Dermis blood vessel endothelial cell (primary cell): ENCODE measurements around the gene MAML3. TPM values are rescaled to one million over a fixed set of nuclear protein-coding genes. Genes with fewer than 3 reads are reported as not detected.

Experiments used
- DNase-seq: peaks from one replicate; pipeline ENCODE4 v3.0.0; 2010
- total RNA-seq: library from RNA; depleted of rRNA; stranded (reverse); fragments of >200 nt; gene quantifications from 2 replicates; pipeline ENCODE4 v1.2.3, GENCODE V29; 2014

MAML3 gene
- total RNA-seq, 1 donor from 2014 or later, result 5.6 TPM

DNA sequence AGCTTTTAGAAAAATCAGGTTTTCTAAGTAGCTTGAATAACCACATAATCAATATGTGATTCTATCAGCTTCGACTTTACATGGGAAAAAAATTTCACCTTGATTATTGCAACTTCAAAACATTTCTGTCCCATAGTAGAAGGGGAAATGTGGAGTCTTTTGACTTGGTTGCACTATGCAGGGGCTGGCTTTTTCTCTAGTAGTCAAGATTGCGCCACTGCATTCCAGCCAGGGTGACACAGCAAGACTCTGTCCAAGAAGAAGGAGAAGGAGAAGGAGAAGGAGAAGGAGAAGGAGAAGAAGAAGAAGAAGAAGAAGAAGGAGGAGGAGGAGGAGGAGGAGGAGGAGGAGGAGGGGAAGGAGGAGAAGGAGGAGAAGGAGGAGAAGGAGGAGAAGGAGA lies 84.9 kb downstream of the MAML3 start:
- DNase-seq, result no peak

DNA sequence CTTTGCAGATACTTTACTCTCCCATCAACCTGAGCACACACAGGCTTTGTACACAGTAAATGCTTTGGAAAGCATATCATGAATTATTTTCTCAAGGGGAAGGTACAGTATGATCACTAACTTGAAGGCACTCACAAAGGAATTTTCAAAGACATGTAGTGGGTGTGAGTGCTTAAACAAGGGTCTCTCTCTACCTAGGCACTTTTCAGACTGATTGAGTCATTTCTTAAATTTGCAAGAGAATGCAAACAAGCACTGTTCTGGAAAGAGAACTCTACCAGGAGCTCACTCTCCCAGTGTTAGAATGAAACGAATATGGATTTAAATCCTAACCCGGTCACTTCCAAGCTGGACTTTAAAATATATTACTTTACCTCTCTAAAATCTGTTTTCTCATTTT lies 85.7 kb downstream of the MAML3 start:
- DNase-seq, result no peak

DNA sequence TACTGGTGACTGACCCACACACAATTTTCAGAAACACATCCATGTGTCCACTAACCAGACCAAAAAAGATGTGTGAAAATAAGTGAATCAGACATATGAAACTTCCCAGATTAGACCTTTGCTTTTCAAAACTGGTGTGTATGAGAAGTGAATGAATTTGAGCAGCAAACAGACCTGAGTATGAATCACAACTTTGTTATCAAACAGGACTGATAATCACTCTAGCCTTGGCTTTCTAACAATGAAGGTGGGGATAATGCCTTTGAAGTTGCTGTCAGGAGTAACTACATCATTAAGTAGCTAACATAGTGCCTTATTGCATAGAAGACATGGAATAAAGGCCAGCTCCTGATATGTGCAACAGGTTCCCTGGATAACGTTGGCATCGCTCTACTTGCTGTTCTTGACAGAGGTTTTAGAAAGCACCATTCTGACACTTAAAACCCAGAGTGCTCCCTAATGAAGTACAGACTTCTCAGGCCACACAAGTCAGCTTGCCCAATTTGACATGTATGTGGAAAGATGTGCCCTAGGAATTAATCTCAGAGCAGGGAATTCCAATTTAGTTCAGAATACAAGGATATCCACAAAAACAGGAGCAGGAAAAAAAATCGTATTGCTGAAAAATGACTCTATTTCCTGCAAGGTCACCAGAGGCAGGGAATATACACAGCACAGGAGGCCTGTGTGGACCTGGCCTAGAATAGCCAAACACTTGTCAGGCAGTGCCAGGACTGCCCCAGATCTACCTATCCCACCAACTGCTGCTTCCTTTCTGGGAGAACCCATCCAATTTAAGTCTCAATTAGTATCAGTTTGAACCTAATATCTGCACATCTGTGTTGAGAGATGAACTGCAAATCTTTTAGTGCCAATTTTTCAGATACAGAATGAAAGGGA lies 87.7 kb downstream of the MAML3 start:
- DNase-seq, result peak; percentile 34

DNA sequence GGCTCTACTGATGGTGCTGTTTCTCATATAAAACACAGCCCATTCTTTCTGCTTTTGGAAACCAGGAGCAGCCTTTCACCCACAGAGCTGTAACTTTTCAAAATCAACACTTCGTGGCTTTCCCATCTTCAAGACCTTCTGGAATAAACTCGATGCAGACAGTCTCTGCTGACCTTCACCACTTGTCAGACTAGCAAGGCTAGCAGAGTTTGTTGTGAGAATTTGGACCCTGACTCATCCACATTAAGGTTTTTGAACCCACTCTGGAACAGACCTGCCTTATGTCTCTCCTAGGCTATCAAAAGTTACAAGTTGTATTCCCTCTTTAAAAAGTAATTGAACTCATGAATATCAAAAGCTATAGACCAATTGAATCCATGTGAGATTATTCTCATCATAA lies 88.6 kb downstream of the MAML3 start:
- no peak for DNase-seq

DNA sequence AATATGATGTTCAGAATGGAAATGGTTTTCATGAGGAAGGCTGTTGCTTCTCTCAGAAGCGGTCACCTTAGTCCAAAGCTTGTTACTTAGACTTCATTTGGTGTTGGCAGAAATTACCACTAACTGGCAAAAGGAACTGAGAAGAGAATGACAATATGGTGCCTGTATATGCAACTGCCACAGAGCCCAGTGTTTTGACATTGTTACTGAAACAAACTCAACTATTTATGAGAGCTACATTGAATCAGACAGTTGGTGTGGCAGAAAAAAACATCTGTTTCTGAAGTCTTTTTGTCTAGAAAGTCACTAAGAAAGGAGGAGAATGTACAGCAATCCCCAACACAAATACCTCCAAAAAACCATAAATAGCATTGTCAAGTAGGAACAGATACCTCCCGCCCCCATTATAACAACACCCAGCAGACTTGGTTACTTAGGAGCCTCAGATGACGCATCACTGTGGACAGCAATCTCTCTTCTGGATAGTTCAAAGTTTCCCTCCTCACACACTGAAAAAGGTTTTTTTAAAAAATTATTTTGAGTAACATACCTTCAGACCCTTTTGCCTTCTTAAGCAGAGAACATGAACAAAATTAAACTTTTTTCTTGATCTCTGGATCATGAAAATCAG lies 92.2 kb downstream of the MAML3 start:
- no peak for DNase-seq

DNA sequence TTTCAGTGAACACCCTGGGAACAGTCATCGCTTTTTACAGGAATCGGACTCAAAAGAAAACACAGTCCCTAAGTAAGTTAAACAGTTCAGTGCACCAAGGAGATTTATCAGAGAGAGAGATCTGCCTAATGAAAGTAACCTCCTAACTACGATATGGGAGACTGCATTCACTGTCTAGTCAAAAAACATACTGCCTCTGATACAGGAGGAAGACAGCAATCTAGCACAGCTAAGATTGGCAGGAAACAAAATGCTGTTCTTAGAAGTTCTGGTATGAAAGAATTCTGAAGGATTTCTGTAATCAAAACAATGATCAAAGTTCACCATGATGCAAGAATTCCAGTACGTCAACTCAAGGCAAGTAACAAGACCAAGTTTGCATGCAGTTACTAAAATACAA lies 92.8 kb downstream of the MAML3 start:
- DNase-seq, result peak; percentile 55

DNA sequence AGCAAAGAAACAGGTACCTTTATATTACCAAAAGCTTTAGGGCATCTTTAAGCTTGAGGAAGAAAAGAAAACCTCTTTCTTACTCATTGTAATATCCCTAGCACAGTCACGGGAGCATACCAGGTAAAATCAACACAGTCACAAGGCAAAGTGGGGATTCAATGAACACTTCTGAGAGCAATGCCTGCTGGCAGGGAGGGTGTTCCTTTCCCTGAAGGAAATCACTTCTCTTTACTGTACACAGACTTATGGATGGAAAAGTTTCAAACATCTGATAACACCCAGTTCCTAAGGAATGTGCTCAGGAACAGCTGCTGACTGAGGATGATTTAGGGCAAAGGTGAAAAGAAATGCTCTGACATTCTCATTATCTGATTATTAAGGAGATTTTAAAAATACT lies 94.8 kb downstream of the MAML3 start:
- DNase-seq, result peak; percentile 70

DNA sequence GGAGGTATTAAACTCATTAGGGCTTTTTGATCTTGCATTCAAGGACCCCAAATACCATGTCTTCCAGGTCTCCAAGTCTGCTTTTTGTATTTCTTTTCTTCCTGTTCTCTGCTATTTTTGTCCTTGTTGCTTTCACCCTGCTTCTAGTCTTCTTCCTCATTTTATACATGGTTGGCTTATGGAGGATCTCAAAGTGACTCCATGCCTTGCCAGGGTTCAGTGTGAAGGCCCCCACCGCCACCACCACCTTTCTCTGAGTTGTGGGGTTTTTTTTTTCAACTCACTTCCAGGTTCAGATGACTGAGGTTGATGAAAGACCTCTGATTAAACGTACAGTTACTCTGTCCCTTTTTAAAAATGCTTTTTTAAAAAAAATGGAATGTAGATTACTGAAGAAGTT lies 96.3 kb downstream of the MAML3 start:
- DNase-seq, result no peak

DNA sequence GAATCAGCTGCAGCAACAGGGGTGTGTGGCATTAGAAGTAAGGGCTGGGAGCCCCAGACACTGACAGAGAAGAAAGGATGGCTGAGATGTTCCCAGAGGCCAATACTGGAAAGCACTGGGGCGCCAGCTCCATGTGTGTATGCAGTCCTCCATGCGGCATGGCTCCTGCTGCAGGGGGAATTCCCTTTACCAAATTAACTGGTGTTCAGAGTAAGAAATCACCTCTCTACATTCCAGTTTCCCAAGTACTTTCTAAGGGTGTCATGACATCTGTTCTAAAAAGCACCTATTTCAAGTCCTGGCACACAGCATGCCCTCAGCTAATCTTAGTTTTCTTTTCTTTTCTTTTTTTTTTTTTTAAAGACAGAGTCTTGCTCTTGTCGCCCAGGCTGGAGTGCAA lies 98.0 kb downstream of the MAML3 start:
- DNase-seq, result no peak

DNA sequence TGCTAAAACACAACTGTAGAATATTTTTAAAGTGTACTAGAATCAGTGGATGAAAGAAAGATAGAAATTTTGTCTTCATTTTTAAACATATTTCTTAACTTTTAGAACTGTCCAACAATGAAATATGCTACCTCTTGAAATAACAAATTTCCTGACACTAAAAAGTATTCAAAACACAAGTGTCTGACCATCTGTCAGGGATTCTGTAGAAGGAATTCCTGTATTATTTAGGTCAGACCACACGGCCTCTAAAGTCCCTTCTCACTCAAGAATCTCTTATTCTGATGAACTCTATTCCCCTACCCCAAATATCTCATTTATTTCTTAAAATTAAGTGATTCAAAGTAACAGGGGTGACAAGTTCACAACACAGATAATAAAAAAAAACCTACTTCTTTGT lies 99.1 kb downstream of the MAML3 start:
- DNase-seq, result no peak

DNA sequence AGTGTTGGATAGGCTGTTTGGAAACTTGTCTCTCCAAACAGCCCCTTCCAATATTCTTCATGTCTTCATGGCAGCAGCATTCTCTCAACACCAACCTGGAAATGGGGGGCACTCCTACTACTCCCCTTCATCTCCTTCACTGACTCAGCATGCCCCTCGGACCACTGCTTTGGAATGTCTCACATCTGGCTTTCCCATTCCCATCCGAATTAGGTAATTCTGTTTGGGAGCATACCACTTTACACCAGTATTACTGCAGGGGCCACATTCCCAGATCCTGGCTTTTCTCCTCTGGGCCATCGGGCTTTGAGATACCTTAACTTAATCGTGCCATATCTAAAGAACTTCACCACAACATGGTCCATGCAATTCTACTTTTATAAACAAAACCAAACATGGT lies 100.8 kb downstream of the MAML3 start:
- DNase-seq, result no peak

DNA sequence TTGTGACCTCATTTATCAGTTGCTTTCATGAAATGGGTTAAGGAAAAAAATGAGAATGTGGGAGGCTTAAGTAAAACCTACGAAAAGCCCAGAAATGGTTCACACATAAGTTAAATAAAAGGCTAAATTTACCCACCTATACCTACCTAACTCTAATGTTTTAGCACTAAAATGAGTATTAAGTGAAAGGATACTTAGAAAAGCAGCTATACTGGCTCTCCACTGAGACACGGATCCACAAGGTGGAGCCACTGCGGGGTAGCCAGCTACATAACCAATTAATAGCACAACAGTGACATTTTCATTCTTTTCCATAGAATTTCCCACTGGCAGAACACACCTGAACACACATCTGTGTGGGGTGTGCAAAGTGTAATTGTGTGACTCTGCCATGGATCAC lies 101.9 kb downstream of the MAML3 start:
- peak; percentile 78 for DNase-seq

DNA sequence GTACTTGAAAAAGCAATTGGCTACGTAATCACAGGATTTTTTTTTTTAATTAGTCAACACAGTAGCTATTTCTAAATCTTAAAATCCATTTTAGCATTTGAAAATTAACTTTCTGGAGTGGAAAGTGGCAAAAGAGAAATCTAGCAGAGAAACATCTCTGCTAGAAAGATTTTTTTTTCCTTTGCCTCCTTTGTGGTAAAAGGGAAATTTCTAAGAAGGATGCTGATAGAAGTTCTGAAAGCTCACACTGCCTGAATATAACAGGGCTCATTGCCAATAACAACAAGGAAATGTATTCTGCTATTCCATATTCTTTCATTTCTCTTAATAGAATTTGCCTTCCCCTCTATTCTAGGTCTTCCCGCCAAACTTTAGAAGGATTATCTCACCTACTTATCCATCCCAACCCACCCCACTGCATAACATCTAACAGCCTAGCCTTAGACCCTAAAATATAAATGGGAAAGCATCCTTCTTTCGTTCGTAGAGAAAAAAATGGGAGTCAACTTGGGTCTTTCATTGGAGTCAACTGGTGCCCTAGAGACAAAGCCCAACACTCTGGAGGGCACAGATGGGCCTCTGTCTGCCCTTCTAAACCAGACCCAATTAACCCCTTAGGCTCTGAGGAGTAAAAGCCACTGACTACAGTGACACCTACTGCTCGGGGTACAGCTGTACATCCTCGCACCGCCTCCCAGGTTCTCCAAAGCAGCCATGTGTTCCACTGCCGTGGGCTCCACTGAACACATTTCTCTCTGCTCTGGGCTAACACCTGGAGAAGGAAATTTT lies 103.9 kb downstream of the MAML3 start:
- peak; percentile 61 for DNase-seq

DNA sequence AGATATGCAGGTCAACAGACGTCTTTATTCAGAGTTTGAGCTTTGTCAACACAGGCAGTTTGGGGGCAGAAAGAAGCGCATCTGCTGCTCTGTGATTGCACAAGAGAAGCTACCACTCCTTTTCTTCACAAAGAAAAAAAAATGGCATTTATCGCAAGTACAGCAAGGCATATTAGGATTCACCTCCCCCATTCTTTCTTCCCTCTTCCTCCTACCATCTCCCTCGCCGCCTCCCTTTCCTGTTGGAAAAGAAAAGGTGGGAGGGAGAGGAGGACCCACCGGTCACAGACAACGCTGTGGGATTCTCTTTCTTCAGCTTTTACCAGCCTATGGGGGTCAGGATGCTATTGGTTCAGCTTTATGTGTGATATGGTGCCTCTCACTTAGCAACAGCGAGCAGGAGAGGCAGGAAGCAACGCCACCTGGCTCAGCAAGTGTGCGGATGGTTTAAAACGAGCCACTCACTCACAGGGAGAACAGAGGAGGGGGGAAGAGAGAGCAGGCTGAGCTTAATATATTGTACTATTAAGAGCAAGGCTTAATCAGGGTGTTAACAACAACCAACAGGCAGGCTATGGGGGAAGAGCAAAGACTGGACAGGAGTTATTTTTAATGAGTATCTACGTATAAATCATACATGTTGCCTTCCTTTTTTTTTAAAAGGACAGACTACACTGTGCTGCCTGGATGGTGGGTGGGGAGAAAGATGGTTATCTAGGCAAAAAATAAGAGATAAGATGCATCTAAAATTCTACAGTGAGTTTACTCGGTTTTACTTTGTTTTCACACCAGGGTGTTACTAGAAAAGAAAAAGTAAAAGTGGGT lies 104.7 kb downstream of the MAML3 start:
- peak; percentile 85 for DNase-seq

DNA sequence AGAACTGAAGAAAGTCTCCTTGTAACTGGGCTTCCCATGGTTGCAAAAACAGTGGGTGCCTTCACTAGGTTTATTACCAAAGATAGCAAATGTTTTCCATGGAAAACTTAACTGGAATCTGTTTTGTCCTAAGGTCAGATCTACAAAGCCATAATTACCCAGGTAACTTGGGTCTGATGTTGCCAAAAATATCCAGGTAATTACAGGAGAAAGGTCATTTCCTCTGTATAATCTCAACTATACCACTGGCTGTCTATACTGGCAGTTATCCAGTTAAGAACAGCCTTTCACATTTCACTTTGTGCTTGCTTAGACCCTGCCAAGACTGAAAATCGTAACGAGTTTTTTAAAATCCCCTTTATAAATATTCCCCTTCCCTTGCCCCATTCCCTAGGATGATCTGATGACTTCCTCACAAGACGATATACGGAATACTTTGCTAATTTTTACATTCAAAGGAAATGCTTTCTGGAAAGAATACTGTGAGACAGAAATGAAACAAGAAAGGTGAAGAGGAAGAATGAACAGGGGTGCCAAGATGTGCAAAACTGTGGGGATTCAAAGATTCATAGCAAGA lies 105.5 kb downstream of the MAML3 start:
- no peak for DNase-seq

DNA sequence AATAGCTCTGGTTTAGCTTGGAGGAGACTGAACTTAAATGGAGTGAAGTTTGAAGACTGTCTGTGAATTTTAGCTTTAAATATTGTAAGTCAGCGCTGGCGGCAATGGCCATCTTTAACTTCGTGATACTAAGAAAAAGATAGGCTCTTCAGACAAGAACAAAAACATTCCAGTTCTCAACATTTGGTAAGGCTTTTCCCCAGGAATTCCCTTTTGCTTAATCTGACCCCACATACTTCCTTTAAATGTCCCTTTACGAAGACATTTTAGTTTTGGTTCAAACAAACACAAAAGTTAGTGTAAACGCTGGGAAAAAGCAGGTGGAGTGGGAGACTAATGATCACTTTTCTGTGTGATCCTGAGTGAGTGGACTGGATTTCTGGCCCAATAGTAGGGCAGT lies 106.2 kb downstream of the MAML3 start:
- peak; percentile 26 for DNase-seq

DNA sequence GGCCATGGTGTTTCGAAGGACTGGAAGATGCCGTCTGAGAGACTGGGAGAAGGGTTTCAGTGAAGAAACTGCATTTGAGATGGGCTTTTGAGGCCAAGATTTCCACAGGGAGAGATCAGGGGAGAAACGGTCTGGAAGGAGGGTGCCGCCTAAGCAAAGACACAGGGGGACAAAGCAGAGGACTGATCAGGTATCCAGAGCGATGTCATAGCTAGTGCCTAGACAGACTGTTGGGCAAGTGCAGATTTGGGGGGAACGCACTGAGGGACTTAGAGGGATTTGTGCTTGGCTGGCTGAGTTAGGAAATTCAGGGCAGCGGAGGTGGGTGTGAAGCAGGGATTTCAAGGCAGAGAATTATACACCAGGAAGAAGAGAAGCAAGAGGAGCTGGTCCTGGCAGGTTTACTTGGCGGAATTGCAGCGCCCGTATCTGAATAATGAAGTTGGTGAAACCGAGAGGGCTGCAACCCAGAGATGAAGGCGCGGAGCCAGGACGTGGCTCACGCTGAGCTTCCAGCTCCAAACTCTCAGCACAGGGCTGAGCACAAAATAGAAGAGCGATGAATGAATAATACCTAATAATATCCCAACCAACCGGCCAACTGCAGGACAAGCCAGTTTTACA lies 106.9 kb downstream of the MAML3 start:
- no peak for DNase-seq

DNA sequence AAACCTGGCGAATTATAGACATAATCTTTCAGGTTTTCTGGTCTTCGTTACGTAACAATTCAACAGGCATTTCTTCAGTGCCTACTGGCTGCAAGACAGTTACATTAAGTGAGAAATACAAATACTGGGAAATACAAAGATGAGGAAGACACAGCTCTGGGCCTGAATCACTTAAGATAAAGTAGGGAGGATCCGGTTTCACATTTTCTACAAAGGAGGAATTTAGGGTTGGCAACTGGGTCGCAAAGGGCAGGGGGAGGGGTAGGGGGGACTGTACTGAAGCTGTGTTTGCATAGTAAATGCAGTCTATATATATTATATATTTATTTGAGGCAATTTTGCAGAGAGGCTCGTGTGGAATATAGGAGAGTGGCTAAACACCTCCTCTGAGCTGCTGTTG lies 107.4 kb downstream of the MAML3 start:
- DNase-seq, result no peak

DNA sequence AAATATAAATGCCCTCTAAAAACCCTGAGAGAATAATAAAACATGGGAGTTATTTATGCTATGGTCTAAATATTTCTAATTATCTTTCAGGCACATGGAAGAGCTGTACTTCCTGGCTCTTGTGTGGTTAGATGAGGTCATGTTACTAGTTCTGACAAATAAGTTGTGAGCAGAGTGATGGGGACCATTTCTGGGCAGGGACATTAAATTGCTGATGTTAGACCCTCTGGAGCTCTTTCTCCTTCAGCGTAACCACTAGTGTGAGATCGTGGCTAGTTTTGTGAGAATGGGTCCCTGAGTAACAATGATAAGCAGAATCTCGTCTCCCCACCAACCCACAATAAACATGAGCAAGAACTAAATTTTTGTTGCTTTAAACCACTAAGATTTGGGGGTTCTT lies 108.0 kb downstream of the MAML3 start:
- DNase-seq, result no peak

DNA sequence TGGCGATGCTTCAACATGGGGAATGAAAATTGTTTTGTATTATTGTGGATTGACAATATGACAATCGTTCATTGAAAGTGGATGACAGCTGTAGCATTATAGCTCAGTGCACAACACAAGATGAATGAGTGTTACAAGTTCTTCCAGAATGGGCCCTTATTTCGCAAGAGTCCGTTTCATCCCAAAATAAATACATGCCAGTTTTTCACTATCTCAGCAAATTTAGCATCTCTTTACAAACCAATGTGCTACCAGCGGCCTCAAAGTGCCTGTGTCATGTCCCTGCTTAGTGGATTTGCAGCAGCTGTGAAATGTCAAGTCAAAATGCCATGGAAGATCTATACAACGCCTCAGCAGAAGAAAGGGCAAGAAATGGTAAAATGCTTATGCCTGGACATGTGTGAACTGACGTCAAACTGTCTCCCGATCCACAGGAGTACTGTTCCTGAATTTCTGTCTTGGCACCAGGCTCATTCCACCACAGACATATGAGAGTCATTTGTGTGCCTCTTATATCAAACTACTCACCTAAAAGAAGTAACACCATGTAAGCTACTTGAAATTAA lies 109.6 kb downstream of the MAML3 start:
- DNase-seq, result no peak

DNA sequence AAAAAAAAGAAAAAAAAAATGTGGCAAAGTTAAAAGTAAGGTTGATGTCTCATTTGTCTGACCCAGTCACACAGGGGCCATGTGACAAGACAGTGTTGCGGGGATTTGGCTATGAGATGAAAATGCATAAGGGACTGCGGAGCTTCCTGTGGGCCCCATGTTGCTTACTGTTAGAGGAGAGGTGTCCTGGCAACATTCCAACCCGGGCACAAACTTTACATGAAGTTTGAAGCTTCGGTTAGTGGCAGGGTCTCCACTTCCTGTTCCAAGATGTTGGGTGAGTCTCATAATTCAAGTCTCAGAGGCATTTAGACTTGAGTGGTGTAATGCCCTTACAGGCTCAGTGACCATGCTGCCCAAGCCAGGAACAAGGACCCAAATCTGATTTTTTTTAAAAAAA lies 111.3 kb downstream of the MAML3 start:
- no peak for DNase-seq
